H54 (cell line): ENCODE results near the gene ZNF74.

Experiments
- DNase-seq: peaks from one replicate; pipeline ENCODE4 v3.0.0; 2011; ENCODE audit warnings: low spot score, mixed read lengths; ENCODE audit not compliant: insufficient read length
- FAIRE-seq: peaks from 3 replicates; lab custom pipeline; 2011; peaks lifted over from hg19 to GRCh38; lab: Jason Lieb, UNC
- POLR2A ChIP-seq: IDR thresholded peaks from 2 replicates; pipeline ENCODE4 v1.6.1; 2011; ENCODE audit warnings: low read depth, mild to moderate bottlenecking, low read length

ZNF74 gene

DNA sequence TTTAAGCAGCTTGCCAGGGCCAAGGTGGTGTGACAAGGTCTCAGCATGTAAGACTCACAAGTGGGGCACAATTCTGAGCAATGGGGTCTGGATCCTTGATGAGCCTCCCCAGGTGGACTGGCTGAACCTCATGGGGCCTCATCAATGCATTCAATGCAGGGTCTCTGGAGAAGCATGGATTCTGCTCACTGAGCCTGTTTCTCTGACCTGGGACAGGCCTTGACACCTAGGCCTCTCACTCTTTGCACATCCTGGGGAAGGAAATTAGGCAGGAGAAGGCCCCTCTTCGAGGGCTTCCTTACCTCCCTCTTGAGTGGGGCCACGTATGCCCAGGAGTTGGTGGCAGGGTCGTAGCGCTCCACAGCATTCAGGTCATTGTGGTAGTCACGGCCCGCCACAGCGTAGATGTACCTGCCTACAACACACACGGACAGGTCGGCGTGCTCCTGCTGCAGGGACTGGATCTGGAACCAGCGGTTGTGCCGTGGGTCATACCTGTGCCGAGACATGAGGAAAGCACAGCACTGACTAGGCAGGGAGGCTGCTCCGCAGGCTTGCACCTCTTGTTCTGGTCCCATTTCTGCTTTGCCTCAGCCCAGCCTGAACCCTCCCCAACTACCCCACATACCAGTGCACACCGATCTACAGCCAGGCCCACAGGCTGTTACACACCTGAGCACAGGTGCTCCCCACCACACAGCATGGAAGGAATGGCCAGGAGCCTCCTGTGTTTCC, 63.7 kb downstream of the ZNF74 start:
- no peak for DNase-seq
- no peak for TF ChIP-seq POLR2A
- FAIRE-seq, result no peak
